Stimulated activated CD4-positive, alpha-beta T cell treated with anti-CD3 and anti-CD28 coated beads, Interleukin-4, amount 100 ng/mL, for 24 hours (primary cell): ENCODE data around the gene CAMP.
"Not testable (repeated sequence)": the region's sequence is repeated elsewhere in the genome, so short reads cannot be mapped to it uniquely, and the experiment has no call there.

Experiments
- DNase-seq: peaks from one replicate; pipeline ENCODE4 v3.0.0-alpha.2; 2020

Gene CAMP

DNA sequence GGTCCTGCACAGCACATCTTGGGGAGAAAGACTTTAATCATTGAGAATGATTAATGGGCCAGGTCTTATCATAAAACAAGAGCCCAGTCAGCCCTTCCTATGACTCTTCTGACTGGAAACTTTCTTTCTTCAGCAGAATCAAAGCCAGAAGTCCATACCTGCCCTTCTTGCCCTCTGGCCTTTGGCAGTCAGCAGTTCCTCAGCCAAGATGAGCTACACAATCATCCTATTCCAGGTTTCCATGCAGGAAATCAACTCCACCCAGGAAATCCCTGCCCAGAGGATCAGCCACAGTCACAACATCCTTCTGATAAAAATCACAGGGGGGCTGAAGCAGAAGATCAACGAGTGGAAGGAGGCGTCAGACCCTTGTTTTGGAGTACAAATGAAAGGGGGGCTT, 44.5 kb downstream of the CAMP start:
- no peak for DNase-seq

- DNase-seq: peak; percentile 90
Measured at GRCh38 chr3:48268381-48268935, 45.2 kb downstream of the CAMP start.

GRCh38 chr3:48268936-48269561, 45.8 kb downstream of the CAMP start:
- peak; percentile 69 for DNase-seq

DNA sequence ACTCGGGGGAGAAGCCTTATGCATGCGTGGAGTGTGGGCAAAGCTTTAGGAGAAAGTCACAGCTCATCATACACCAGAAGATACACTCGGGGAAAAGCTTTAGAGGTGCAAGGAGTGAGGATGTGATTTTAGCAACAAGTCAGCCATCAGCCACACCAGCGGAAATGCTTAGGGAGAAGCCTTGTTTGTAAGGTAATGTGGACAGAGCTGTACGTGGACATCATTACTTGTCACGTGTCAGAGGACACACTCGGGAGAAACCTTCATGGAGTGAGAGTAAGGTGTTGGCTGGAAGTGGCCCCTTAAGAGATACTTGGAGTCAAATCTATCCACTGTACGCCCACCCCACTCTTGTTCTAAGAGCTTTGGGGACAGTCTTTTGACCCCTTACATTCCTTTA, 46.3 kb downstream of the CAMP start:
- DNase-seq: no peak

GRCh38 chr3:48270306-48270705, 47.0 kb downstream of the CAMP start:
- no peak for DNase-seq

- not testable (repeated sequence) for DNase-seq
Measured at GRCh38 chr3:48271223-48271622, 47.9 kb downstream of the CAMP start.

GRCh38 chr3:48271763-48272498, 48.6 kb downstream of the CAMP start:
- DNase-seq: no peak

DNA sequence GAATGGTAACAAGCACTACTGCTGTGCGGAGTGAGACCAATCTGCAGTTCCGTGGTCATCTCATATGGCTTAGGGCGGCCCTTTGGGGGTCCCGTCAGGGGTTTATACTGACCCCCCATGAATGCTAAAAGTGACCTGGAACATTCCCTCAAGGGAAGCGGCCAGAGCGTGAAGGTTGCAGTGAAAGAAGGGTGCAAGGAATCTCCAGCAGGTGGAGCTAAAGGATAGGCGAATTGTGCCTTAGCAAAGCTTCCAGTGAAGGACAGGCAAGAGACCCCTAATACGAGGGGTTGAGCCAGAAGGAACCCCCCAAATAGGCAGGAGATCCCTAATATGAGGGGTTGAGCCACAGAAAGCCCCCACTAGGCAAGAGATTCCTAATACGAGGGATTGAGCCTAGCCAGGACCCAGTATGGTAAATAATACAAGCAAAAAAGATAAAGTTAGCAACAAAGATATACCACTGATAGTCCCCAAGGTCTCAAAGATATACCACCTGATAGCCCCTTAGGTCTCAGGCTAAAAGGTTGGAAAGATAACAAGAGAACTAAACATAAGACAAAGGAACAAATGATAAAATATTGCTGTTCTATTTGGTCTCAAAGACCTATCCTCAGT, 50.4 kb downstream of the CAMP start:
- DNase-seq: peak; percentile 65

- no peak for DNase-seq
Measured at GRCh38 chr3:48274452-48274851, 51.2 kb downstream of the CAMP start.
